Hematopoietic multipotent progenitor cell treated with erythropoietin and hydrocortisone succinate and interleukin-3 and kit ligand, for 6 days (in vitro differentiated cells): ENCODE data around the gene UBXN6.

ENCODE experiments used
- DNase-seq: peaks from one replicate; pipeline ENCODE4 v3.0.0-alpha.2; 2015

UBXN6 gene

GRCh38 chr19:4402171-4403004, 55.2 kb downstream of the UBXN6 start, which contains the start of gene CHAF1A:
Gene CHAF1A, plus strand, starts transcription at chr19:4402640. Its CDS starts 123 bp downstream, at chr19:4402763.
- DNase-seq = peak; percentile 100

- no peak for DNase-seq
Observed at GRCh38 chr19:4401769-4402170, 55.8 kb downstream of the UBXN6 start.

- peak; percentile 92 for DNase-seq
Observed at GRCh38 chr19:4400135-4400936, 57.3 kb downstream of the UBXN6 start, which contains the start of gene SH3GL1. Gene SH3GL1, minus strand, starts transcription at chr19:4400547. Its CDS starts 179 bp downstream, at chr19:4400368.

GRCh38 chr19:4399812-4400134, 57.8 kb downstream of the UBXN6 start:
- DNase-seq = peak; percentile 56

GRCh38 chr19:4396949-4397783, 60.4 kb downstream of the UBXN6 start:
- no peak for DNase-seq
